Adrenal gland (tissue), 5 donors: Measurements from ENCODE around the gene ABCD1.

Source experiments
- POLR2A ChIP-seq, 2 donors: fragments of 450-650 bp; IDR thresholded peaks; one replicate each; pipeline ENCODE4 v1.6.1; 2017; ENCODE audit warnings: antibody characterized with exemption in 2 of 2, mild to moderate bottlenecking in 2 of 2, moderate library complexity in 1 of 2
- TF ChIP-seq, protein P1 (sequence below), 6 experiments: fragments of 450-650 bp in 4 of 6; fragments of 200-600 bp in 2 of 6; sonication (generic) in 1 of 6; IDR thresholded peaks; 1 replicate in 5 of 6; 2 replicates in 1 of 6; pipeline versions ENCODE4 v1.5.1 to v1.8.0; 2016 to 2021; ENCODE audit warnings: antibody characterized with exemption in 6 of 6, mild to moderate bottlenecking in 2 of 6, moderate library complexity in 1 of 6
- donor health status: DM: no; HTN: no; CAD: no.

DNA sequence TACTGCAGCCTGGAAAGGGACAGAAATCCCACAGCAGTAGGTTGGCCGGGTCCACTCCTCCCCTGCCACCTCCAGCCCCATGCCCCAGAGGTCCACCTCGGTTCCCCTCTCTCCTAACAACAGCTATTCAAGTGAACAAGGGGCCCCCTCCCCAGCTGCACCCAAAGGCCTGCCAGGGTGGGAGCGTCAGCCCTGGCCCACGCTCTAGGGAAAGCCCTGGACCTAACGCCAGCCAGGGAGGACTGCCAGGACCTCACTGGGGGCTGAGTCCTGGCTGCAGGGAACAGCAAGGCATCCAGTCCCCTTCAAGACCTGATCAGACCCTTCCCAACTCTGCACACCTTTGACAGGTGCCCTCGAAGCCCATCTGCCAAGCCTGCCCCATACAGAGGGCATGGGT, 23.7 kb upstream of the ABCD1 start:
- TF ChIP-seq POLR2A (IDR thresholded peaks at IDR 0.05) = no peak
- TF ChIP-seq, protein P1, sequence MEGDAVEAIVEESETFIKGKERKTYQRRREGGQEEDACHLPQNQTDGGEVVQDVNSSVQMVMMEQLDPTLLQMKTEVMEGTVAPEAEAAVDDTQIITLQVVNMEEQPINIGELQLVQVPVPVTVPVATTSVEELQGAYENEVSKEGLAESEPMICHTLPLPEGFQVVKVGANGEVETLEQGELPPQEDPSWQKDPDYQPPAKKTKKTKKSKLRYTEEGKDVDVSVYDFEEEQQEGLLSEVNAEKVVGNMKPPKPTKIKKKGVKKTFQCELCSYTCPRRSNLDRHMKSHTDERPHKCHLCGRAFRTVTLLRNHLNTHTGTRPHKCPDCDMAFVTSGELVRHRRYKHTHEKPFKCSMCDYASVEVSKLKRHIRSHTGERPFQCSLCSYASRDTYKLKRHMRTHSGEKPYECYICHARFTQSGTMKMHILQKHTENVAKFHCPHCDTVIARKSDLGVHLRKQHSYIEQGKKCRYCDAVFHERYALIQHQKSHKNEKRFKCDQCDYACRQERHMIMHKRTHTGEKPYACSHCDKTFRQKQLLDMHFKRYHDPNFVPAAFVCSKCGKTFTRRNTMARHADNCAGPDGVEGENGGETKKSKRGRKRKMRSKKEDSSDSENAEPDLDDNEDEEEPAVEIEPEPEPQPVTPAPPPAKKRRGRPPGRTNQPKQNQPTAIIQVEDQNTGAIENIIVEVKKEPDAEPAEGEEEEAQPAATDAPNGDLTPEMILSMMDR (IDR thresholded peaks at IDR 0.05) = no peak
